C4-2B (cell line): ENCODE results near the gene TSPAN32.

Experiments used
- CTCF ChIP-seq: fragments of 450-650 bp; conservative IDR thresholded peaks from 2 replicates; pipeline ENCODE4 v1.5.1; 2017; ENCODE audit warnings: mild to moderate bottlenecking
- ZFX ChIP-seq: fragments of 450-650 bp; IDR thresholded peaks from 2 replicates; pipeline ENCODE4 v1.6.1; 2017

- TF ChIP-seq CTCF (no peak), ZFX (no peak)
Measured at GRCh38 chr11:2330696-2331095, 28.9 kb downstream of the TSPAN32 start.
